ENCODE results near the gene RNF181. TPM values are rescaled to one million over a fixed set of nuclear protein-coding genes. Genes with fewer than 3 reads are reported as not detected.
"Not testable (repeated sequence)": the region's sequence is repeated elsewhere in the genome, so short reads cannot be mapped to it uniquely, and the experiment has no call there.

RNF181 gene
- total RNA-seq, 1 experiment from 2014 or later: 166 TPM

DNA sequence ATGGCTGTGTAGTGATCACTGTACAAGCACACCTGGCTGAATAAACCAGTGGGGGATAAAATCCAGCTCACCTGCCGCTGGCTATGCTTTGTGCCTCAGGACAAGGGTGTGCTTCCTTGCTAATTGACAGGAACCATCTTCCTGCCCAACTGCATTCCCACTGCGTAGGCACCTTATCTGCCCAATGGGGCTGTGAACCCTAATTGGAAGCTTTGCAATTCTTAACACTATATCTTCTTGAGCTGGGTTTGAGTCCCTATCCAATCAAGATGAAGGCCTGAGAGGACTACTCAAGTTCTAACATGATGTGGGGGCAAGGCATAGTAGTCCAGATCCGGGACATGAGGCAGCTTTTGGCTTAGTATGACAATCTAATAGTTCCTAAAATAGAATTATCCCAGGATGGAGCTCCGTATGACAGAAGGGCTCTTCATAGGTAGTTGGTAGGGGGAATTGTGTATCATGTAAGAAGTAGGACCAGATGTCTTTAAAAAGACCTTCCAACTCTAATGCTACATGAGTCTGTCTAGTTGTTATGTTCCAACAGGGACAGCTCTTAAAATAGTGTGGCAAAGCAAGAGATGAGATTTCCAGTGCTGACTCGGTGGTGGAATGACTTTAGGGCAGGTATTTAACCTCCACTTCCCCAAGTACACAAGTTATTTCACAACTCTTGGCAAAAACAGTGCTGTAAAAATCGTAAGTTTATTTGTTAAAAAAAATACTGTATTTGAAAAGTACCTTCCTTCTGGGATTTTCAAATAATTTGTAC lies 9.2 kb downstream of the RNF181 start:
- in situ Hi-C loops (cut with HindIII; ENCODE audit: low pct_unique_long_range_greater_than_20kb, low sequenced_read_pairs): no loop called here
- DNase-seq (ENCODE audit: low read depth): no peak

DNA sequence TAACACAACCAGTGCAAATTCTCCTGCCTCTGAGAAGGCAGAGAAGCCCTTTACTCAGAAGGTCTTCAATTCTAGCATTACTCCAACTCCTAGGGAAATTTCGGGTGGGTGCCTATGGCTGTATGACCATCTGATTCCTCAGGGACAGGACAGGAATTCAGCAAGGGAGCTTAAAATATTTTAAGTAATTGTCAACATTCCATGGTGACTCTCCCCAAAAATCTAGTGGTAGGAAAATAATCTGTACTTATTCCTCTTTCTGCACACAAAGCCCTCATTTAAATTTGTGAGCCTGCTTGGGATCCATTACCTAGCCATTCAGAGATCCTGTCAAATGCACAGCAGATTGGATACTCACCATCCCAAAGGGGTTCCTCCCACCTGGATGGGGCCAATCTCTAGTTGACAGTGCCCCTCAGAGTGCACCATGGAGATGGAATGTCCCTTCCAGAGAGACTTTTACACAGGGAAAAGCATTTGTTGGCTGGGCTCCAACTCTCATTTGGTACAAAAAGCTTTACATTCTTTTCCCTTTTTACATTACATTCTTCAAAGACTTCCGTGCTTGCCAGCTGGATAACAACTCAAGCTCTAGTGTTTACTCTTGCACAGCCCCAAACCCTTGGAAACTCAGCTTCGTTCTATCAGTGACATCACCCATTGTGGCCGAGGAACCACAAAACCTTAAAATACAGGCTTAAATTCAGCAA lies 10.0 kb downstream of the RNF181 start:
- DNase-seq (ENCODE audit: low read depth): no peak
- in situ Hi-C loops (cut with HindIII; ENCODE audit: low pct_unique_long_range_greater_than_20kb, low sequenced_read_pairs): no loop called here

DNA sequence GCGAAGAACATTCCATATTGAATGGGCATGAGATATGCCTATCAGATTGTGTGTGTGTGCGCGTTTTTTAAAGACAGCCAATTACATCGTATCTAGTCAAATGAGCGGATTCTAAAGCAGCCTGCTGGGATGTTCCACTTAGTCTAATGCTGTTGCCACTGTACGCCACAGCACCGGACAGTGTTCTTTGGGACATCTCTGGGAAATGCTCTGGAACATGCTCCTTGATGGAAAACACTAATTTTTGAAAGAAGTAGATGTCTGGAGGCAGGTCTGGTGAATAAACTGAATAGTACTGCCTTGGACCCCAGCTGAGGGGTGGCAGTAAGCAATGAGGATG lies 10.5 kb downstream of the RNF181 start:
- no peak for DNase-seq (ENCODE audit: low read depth)
- in situ Hi-C loops (cut with HindIII; ENCODE audit: low pct_unique_long_range_greater_than_20kb, low sequenced_read_pairs): no loop called here

DNA sequence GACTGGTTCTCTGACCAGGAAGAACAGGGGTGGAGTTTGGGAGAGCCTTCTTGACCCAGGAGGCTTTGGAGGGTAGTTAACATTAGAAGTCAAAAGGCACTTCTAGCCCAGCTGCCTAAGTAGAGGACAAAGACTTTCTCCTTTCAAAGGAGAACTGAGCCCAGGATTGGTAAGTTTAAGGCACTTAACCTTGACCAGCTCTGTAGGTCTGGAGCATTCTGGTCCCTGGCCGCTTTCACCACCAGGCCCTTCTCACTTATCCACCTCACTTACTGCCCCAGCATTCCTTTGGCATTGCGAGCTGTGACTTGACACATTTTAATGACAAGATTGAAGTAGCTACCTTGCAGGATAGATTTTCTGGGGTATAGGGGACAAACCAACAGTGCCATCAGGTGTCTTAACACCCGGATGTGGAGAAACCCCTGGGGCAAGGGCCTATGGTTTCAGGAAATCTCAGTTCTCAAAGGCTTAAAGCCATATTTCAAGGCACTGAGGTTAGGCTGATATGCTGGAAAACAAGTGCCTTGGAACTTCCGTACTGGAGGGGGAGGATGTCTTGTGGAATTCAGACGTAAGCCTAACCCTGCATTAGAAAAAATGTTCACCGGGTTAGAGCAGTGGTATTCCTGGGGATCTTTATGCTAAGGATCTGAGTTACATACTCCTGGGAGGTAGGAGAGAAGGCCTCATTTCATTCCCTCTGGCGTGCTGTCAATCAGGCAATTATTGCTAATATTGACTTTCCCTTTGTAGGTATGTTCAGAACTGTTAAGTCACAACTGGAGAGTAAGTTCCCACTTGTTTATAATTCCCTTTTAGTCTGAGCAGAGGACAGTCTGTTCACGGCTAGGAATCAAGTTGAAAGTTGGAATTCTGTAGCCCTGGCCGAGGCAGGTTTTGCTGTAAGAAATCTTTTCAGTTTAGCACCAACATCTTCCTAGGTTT lies 12.0 kb downstream of the RNF181 start:
- in situ Hi-C loops (cut with HindIII; ENCODE audit: low pct_unique_long_range_greater_than_20kb, low sequenced_read_pairs): no loop called here
- no peak for DNase-seq (ENCODE audit: low read depth)

DNA sequence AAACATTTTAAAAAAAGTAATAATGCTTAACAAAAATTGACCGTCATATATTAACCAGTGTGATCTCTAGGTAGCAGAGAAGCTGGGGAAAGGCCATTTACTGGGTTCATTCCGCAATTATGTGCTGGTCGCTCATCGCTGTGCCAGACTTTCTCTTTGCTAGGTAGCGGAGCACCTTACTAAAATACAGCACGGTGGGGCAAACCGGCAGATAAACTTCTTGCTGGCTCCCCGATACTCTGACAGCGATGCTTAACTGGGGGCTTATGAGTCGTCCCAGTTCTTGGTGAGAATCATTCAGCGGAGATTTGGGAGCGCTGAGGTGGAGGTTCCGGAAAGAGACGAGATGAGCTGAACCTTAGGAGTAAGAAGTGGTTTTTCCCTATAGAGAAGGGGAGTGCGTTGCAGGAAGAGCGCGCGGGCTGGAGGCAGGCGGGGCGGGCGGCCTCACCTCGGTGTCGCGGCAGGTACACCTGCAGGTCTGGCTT lies 15.7 kb downstream of the RNF181 start:
- DNase-seq (ENCODE audit: low read depth): peak; percentile 23
- in situ Hi-C loops (cut with HindIII; ENCODE audit: low pct_unique_long_range_greater_than_20kb, low sequenced_read_pairs): no loop called here

DNA sequence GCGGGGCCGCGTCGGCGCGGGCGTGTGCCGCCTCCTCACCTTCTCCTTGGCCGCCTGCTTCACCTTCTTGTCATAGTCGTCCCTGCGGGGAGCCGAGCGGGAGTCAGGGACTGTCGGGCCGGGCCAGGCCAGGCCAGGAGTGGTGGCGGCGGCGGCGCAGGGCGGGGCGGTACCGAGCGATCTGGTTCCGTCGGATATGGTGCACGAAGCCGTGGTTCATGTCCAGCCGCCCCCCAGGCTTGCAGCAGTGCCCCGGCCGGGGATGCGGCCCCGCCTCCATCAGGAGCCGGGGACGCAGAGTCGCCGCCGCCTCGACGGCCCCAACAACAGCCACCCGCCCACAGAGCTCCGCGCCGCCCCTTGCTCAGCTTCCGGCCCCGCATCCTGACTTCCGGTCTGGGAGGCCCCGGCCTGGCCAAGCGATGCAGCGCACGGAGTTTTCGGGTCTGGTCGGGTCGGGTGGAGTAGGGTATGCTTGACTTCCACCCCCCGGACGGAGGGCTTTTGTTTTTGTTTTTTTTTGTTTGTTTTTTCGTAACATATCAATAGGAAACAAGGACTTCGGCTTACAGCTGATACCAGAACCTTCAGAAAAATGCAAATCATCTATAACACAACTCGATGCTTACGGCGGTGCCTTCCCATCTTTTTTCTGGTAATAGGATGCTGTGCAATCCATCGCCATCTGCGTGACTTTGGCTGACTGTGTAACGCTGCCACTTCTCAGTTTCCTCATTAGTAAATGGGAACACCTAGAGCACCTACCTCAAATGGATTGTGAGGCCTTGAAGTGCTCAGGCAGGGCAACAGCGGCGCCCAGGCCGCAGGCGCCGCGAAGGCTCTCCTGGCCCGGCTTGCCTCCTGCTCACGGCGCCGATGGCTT lies 16.4 kb downstream of the RNF181 start, which contains the start of gene C2orf68:
C2orf68 (minus strand) TSS at position 362 of the 883 bp plus-strand sequence; CDS start at position 280, 82 bp downstream.
- in situ Hi-C loops (cut with HindIII; ENCODE audit: low pct_unique_long_range_greater_than_20kb, low sequenced_read_pairs): no loop called here
- DNase-seq (ENCODE audit: low read depth): peak; percentile 86

DNA sequence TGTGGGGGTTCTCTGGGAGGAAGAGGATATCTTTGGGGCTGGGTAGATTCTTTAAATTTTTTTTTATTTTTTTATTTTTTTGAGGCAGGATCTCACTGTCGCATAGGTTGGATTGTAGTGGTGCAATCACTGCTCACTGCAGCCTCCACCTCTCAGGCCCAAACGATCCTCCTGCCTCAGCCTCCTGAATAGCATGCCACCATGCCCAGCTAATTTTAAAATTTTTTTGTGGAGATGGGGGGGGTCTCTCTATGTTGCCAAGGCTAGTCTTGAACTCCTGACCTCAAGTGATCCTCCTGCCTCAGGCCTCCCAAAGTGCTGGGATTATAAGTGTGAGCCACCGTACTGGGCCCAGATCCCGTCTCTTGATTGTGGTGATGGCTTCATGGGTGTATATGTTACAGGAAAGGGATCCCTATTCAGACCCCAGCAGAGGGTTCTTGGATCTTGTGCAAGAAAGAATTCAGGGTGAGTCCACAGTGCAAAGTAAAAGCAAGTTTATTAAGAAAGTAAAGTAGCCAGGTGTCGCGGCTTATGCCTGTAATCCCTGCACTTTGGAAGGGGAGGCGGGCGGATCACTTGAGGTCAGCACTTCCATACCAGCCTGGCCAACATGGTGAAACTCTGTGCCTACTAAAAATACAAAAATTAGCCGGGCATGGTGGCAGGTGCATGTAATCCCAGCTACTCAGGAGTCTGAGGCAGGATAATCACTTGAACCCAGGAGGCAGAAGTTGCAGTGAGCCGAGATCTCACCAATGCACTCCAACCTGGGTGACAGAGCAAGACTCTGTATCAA lies 18.4 kb downstream of the RNF181 start:
- in situ Hi-C loops (cut with HindIII; ENCODE audit: low pct_unique_long_range_greater_than_20kb, low sequenced_read_pairs): no loop called here
- no peak for DNase-seq (ENCODE audit: low read depth)

DNA sequence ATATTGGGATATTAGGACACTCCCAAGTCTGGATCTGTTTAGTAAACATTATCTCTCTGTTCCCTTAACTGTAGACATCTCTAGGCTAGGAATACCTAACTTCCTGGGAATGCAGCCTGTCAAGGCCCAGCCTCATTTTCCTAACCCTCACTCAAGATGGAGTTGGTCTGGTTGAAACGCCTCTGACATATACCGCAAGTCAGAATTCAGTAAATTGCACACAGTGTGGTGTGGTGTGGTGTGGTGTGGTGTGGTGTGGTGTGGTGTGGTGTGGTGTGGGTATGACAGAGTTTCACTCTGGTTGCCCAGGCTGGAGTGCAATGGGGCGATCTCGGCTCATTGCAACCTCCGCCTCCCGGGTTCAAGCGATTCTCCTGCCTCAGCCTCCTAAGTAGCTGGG lies 19.2 kb downstream of the RNF181 start:
- DNase-seq (ENCODE audit: low read depth); in situ Hi-C loops (cut with HindIII; ENCODE audit: low pct_unique_long_range_greater_than_20kb, low sequenced_read_pairs): not testable (repeated sequence)

DNA sequence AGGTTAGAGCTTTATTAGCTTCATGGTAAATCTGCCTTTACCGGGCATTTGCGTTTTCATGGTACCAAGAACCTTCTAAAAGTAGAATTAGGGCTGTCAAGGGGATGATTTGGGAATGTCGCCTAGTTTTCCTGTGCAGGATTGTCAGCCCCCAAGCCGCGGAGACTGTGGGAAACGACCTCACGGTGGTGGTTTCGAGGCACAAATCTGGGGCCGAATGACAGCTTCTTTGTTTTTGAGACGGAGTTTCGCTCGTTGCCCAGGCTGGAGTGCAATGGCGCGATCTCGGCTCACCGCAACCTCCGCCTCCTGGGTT lies 19.8 kb downstream of the RNF181 start:
- in situ Hi-C loops (cut with HindIII; ENCODE audit: low pct_unique_long_range_greater_than_20kb, low sequenced_read_pairs): no loop called here
- DNase-seq (ENCODE audit: low read depth): no peak

DNA sequence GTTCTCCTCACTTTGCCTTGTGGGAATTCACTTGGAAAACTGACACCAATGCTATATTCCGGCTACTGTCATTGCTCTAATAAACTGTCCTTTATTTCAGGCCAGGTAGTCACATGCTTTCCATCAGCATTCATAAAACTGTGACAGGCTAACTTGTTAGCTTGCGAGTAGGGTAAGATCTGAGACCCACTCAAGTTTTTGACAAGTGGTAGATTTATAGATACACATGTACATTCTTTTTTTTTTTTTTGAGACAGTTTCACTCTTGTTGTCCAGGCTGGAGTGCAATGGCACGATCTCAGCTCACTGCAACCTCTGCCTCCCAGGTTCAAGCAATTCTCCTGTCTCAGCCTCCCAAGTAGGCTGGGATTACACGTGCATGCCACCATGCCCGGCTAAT lies 22.2 kb downstream of the RNF181 start:
- in situ Hi-C loops (cut with HindIII; ENCODE audit: low pct_unique_long_range_greater_than_20kb, low sequenced_read_pairs); DNase-seq (ENCODE audit: low read depth): not testable (repeated sequence)

DNA sequence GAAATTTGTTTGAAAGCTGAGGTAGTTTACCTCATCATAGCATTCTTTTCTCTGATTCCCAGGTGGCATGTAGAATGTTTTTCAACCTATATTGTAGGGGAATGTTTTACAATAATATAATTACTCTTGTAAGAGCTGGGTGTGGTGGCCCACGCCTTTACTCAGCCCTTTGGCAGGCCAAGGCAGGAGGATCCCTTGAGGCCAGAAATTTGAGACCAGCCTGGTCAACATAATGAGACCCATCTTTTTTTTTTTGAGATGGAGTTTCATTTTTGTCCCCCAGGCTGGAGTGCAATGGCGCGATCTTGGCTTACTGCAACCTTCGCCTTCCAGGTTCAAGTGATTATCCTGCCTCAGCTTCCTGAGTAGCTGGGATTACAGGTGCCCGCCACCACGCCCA lies 24.1 kb downstream of the RNF181 start:
- no peak for DNase-seq (ENCODE audit: low read depth)
- in situ Hi-C loops (cut with HindIII; ENCODE audit: low pct_unique_long_range_greater_than_20kb, low sequenced_read_pairs): no loop called here

DNA sequence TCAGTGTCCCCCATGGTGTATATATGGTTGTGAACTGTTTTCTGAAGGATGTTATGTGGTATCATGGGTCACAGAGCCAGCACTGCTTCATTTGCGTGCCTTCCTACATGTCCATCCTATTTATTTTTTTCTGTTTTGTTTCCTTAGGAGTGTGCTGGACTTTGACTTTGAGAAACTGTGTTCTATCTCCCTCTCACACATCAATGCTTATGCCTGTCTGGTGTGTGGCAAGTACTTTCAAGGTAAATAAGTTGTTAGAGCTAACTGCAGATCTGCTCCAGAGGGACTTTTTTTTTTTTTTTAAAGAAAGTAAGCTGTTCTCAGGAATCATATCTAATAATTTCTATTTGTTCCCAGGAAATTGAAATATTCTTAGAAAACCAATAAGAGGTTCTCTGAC lies 25.8 kb downstream of the RNF181 start:
- DNase-seq (ENCODE audit: low read depth): no peak
- in situ Hi-C loops (cut with HindIII; ENCODE audit: low pct_unique_long_range_greater_than_20kb, low sequenced_read_pairs): no loop called here

DNA sequence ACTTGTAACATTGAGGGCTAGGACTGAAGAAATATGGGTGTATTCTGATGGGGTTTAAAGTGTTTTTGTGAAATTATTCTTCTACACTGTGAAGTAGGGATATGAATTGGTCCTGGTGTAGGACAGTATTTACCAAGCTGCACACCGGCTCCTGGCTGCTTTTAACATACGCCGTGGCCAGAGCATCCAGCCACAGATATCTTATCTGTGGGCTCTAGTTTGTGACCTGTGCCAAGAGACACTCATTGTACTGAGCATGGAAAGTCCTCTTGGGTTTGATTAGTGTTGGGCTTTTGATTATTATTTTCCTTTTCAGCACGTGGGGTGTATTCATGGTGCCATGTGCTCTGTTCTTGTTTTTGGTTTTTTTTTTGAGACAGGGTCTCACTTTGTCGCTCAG lies 28.4 kb downstream of the RNF181 start:
- in situ Hi-C loops (cut with HindIII; ENCODE audit: low pct_unique_long_range_greater_than_20kb, low sequenced_read_pairs): no loop called here
- no peak for DNase-seq (ENCODE audit: low read depth)

DNA sequence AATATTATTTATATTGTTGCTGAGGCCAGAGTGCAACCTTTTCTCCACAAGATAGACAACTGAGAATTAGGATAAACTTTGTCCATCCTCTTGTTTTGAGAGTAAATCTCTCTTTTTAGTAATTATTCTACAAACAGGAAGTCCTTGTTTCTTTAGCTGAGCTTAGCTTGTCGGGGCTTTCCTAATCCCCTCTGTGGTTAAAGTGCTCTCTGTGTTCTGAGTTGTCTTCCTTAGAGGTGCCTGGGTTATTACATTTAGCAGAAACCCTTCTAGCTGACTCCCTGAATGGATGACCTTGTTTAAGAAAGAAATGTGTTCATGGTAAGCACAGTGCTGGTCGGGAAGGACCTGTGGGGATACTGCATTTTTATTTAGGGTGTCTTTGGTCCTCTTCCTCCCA lies 33.1 kb downstream of the RNF181 start:
- no peak for DNase-seq (ENCODE audit: low read depth)
- in situ Hi-C loops (cut with HindIII; ENCODE audit: low pct_unique_long_range_greater_than_20kb, low sequenced_read_pairs): no loop called here

DNA sequence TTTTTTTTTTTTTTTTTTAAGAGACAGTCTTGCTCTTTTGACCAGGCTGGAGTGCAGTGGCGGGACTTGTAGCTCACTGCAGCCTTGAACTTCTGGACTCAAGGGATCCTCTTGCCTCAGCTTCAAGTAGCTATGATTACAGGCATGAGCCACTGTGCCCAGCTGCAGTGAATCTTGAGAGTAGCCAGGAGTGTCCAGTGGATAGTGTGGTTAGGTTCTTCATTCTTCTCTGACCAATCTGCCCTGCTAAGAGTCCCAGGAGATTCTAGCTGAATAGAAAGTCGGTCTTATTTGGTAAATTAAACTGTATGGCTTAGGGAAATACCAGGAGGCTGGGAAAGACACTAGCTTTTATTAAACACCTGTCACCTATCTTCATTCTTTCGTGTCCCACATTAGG lies 35.8 kb downstream of the RNF181 start:
- in situ Hi-C loops (cut with HindIII; ENCODE audit: low pct_unique_long_range_greater_than_20kb, low sequenced_read_pairs): no loop called here
- no peak for DNase-seq (ENCODE audit: low read depth)

DNA sequence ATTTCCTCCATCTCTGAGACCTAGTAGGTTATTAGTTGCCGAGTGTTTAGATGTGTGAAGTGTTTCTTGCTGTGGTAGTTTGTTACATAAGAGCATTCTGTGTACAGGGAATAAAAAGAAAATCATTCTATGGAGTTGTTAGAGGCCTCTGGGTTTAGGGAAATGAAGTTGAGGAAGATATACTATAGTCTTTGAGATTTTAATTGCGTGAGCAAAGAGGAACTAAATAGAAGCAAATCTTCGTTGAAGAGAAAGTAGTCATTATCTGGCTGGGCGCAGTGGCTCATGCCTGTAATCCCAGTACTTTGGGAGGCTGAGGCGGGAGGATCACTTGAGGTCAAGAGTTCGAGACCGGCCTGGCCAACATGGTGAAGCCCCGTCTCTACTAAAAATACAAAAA lies 39.5 kb downstream of the RNF181 start:
- in situ Hi-C loops (cut with HindIII; ENCODE audit: low pct_unique_long_range_greater_than_20kb, low sequenced_read_pairs): no loop called here
- DNase-seq (ENCODE audit: low read depth): no peak

DNA sequence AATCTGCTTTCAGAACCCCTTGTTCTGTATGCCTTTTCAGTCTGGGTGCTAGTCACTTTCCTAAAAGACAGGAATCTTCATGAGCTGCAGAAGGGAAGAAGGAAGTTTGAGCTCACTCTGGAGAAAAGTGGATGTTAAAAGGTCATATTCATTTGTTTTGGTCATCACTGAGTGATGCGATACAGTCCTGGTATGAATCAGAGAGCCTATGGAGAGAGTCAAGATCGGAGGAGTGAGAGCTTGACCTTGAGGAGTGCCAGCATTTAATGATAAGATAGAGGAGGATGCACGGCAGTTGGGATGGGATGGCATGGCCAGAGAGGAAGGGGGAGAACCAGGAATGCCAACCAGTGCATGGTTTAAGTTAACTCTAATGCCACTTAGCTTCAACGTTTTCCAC lies 40.1 kb downstream of the RNF181 start:
- in situ Hi-C loops (cut with HindIII; ENCODE audit: low pct_unique_long_range_greater_than_20kb, low sequenced_read_pairs): no loop called here
- no peak for DNase-seq (ENCODE audit: low read depth)

Measured in Caki2 (cell line).